Lower leg skin (tissue), 4 donors: ENCODE results near the gene PHF12. TPM values are rescaled to one million over a fixed set of nuclear protein-coding genes. Genes with fewer than 3 reads are reported as not detected.

Experiments
- DNase-seq, 2 donors: peaks; one replicate each; pipeline ENCODE4 v3.0.0-alpha.2; 2019; ENCODE audit warnings: low spot score in 2 of 2
- H3K4me3 ChIP-seq: fragments of 200-600 bp; sonication (generic); 2 replicates; pipeline ENCODE4 v1.5.1; 2017; ENCODE audit warnings: mild to moderate bottlenecking, low read depth; ENCODE audit not compliant: poor library complexity, severe bottlenecking
- CTCF ChIP-seq, 3 donors: fragments of 450-650 bp; IDR thresholded peaks; one replicate each; pipeline ENCODE4 v1.5.1; 2016; ENCODE audit warnings: antibody characterized with exemption in 3 of 3, mild to moderate bottlenecking in 3 of 3, moderate library complexity in 2 of 3
- POLR2A ChIP-seq, 2 donors: fragments of 450-650 bp; IDR thresholded peaks; one replicate each; pipeline ENCODE4 v1.6.1; 2016 to 2017; ENCODE audit warnings: antibody characterized with exemption in 2 of 2, mild to moderate bottlenecking in 1 of 2, moderate library complexity in 1 of 2
- WGBS, 2 donors: methylation state at CpG; one replicate each; pipeline ENCODE4 v1.1.5; 2018; 5-methylcytosine and 5-hydroxymethylcytosine counted together
- intact Hi-C: fragments of 100-400 bp; cut with DNase I; formaldehyde crosslinking; loops from one replicate; pipeline ENCODE4 v1.15.0; 2023; ENCODE audit warnings: low total_unique reads
- total RNA-seq, 4 donors: library from RNA; depleted of rRNA; stranded (reverse); fragments of >200 nt; gene quantifications; one replicate each; pipeline ENCODE4 v1.1.0, GENCODE V29; 2016

Gene PHF12
- total RNA-seq, 4 donors from 2014 or later, result 24.4 to 52.9 (median 42.7) TPM

- TF ChIP-seq POLR2A (IDR thresholded peaks at IDR 0.05) (no peak), CTCF (IDR thresholded peaks at IDR 0.05) (no peak)
- intact Hi-C loops, result no loop called here
- WGBS, 2 donors, result 65 to 81% methylated on average over 8 to 9 of the region's 11 CpGs
- DNase-seq, result no peak
- no peak overlapping the region for H3K4me3 ChIP-seq
These were observed 41.6 kb upstream of the PHF12 start for GRCh38 chr17:28992625-28993600.

- DNase-seq, result no peak
- TF ChIP-seq POLR2A (IDR thresholded peaks at IDR 0.05), result no peak
- 58 to 70% methylated on average over 7 of the region's 7 CpGs for WGBS, 2 donors
- H3K4me3 ChIP-seq, result no peak overlapping the region
- intact Hi-C loops, result no loop called here
These were observed 40.9 kb upstream of the PHF12 start for GRCh38 chr17:28992185-28992584.

DNA sequence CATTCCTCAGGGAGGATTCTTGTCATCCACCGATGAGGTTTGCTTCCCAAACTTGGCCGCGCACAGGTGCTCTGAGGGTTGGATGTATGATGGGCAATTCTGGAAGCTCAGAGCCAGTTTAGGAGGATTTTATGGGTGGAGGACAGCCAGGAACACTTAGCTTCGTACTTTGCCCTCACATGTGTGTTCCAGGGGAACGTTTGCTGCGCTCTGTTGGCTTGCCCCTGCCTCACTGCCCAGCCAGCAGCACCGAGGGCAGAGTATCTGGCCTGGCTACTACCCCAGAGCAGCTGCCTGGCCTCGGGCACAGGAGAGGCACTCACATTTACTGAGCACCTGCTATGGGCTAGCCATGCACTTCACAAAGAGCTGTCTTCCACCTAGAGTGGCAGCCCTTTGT lies 40.5 kb upstream of the PHF12 start:
- TF ChIP-seq POLR2A (IDR thresholded peaks at IDR 0.05) (no peak), CTCF (IDR thresholded peaks at IDR 0.05) (no peak)
- no peak overlapping the region for H3K4me3 ChIP-seq
- WGBS, 2 donors, result 30 to 59% methylated on average over 6 to 8 of the region's 8 CpGs
- intact Hi-C loops, result no loop called here
- no peak for DNase-seq

- intact Hi-C loops, result no loop called here
- no peak for DNase-seq
- TF ChIP-seq CTCF (IDR thresholded peaks at IDR 0.05) (no peak), POLR2A (IDR thresholded peaks at IDR 0.05) (no peak)
- H3K4me3 ChIP-seq, result no peak overlapping the region
These were observed 37.7 kb upstream of the PHF12 start for GRCh38 chr17:28989028-28989427.

DNA sequence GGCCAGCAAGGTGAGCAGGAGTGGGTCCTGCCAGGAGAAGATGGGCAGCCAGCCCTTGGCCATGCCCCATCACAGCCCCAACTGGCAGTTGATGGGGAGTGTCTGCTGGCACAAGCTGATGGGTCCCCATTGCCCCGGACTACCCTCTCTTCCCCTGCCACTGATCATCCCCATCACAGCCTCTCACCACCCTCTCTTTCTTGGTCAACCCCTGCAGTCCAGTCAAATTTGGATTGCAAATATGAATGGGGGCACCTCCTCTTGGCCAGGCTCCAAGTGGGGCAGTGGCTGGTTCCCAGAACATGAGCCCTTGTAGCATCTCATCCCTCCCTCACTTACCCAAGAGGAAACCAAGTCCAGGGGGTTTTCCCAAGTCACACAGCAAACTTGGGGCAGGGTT lies 37.2 kb upstream of the PHF12 start:
- 79 to 93% methylated on average over 1 of the region's 1 CpG for WGBS, 2 donors
- TF ChIP-seq CTCF (IDR thresholded peaks at IDR 0.05) (no peak), POLR2A (IDR thresholded peaks at IDR 0.05) (no peak)
- no peak overlapping the region for H3K4me3 ChIP-seq
- no peak for DNase-seq
- intact Hi-C loops, result no loop called here

GRCh38 chr17:28986714-28987655 lies 35.7 kb upstream of the PHF12 start:
- DNase-seq, result no peak
- no peak overlapping the region for H3K4me3 ChIP-seq
- intact Hi-C loops, result no loop called here
- WGBS, 2 donors, result 75 to 78% methylated on average over 13 to 15 of the region's 15 CpGs
- TF ChIP-seq POLR2A (IDR thresholded peaks at IDR 0.05) (no peak), CTCF (IDR thresholded peaks at IDR 0.05) (no peak)
